Measurements from ENCODE around the gene PIH1D1.

- TF ChIP-seq CTCF (IDR thresholded peaks at IDR 0.05) (no peak), POLR2AphosphoS5 (IDR thresholded peaks at IDR 0.05) (no peak)
Observed at GRCh38 chr19:49455773-49456172, 4.2 kb upstream of the PIH1D1 start.
